Measurements from ENCODE around the gene CARD19. TPM values are rescaled to one million over a fixed set of nuclear protein-coding genes. Genes with fewer than 3 reads are reported as not detected.

CARD19 gene
- total and polyA plus RNA-seq, 2 of the 8 experiments (the other 6 are each of a cell fraction or from before 2014, with no cell fraction given), result 21.2 to 112 TPM

DNA sequence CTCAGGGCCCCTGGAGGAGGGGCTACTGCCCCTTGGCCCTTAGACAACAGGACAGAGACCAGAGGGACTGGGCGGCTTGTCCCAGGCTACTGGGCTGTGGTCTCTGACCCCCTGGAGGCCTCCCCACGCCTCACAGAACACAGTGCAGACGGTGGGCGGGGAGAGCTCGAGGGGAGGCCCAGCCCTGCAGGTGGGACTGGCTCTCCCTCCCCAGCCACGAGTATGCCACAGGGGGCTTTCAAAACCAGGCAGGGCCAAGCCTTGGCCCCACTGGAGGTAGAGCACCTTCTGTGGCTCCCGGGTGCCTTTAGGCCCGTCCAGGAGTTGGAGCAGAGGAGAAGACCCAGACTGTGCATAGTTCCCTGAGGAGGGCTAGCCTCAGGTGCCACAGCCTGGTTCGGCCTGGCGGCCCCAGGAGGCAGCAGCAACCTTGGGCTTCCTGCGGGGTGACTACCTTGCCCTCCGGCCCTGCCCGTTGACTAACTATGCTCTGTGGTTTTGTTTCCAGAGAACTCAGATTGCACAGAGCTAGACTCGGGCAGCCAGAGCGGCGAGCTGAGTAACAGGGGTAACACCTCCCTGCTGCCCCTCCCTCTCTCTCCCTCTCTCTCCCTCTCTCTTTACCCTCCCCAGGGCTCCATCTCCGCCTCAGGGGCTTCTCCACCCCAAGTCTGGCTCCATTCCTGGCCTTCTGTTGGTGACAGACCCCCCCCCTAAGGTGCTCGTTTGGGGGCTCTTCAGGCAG, 15.5 kb downstream of the CARD19 start (continued):
- TF ChIP-seq, protein P1, sequence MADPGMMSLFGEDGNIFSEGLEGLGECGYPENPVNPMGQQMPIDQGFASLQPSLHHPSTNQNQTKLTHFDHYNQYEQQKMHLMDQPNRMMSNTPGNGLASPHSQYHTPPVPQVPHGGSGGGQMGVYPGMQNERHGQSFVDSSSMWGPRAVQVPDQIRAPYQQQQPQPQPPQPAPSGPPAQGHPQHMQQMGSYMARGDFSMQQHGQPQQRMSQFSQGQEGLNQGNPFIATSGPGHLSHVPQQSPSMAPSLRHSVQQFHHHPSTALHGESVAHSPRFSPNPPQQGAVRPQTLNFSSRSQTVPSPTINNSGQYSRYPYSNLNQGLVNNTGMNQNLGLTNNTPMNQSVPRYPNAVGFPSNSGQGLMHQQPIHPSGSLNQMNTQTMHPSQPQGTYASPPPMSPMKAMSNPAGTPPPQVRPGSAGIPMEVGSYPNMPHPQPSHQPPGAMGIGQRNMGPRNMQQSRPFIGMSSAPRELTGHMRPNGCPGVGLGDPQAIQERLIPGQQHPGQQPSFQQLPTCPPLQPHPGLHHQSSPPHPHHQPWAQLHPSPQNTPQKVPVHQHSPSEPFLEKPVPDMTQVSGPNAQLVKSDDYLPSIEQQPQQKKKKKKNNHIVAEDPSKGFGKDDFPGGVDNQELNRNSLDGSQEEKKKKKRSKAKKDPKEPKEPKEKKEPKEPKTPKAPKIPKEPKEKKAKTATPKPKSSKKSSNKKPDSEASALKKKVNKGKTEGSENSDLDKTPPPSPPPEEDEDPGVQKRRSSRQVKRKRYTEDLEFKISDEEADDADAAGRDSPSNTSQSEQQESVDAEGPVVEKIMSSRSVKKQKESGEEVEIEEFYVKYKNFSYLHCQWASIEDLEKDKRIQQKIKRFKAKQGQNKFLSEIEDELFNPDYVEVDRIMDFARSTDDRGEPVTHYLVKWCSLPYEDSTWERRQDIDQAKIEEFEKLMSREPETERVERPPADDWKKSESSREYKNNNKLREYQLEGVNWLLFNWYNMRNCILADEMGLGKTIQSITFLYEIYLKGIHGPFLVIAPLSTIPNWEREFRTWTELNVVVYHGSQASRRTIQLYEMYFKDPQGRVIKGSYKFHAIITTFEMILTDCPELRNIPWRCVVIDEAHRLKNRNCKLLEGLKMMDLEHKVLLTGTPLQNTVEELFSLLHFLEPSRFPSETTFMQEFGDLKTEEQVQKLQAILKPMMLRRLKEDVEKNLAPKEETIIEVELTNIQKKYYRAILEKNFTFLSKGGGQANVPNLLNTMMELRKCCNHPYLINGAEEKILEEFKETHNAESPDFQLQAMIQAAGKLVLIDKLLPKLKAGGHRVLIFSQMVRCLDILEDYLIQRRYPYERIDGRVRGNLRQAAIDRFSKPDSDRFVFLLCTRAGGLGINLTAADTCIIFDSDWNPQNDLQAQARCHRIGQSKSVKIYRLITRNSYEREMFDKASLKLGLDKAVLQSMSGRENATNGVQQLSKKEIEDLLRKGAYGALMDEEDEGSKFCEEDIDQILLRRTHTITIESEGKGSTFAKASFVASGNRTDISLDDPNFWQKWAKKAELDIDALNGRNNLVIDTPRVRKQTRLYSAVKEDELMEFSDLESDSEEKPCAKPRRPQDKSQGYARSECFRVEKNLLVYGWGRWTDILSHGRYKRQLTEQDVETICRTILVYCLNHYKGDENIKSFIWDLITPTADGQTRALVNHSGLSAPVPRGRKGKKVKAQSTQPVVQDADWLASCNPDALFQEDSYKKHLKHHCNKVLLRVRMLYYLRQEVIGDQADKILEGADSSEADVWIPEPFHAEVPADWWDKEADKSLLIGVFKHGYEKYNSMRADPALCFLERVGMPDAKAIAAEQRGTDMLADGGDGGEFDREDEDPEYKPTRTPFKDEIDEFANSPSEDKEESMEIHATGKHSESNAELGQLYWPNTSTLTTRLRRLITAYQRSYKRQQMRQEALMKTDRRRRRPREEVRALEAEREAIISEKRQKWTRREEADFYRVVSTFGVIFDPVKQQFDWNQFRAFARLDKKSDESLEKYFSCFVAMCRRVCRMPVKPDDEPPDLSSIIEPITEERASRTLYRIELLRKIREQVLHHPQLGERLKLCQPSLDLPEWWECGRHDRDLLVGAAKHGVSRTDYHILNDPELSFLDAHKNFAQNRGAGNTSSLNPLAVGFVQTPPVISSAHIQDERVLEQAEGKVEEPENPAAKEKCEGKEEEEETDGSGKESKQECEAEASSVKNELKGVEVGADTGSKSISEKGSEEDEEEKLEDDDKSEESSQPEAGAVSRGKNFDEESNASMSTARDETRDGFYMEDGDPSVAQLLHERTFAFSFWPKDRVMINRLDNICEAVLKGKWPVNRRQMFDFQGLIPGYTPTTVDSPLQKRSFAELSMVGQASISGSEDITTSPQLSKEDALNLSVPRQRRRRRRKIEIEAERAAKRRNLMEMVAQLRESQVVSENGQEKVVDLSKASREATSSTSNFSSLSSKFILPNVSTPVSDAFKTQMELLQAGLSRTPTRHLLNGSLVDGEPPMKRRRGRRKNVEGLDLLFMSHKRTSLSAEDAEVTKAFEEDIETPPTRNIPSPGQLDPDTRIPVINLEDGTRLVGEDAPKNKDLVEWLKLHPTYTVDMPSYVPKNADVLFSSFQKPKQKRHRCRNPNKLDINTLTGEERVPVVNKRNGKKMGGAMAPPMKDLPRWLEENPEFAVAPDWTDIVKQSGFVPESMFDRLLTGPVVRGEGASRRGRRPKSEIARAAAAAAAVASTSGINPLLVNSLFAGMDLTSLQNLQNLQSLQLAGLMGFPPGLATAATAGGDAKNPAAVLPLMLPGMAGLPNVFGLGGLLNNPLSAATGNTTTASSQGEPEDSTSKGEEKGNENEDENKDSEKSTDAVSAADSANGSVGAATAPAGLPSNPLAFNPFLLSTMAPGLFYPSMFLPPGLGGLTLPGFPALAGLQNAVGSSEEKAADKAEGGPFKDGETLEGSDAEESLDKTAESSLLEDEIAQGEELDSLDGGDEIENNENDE (IDR thresholded peaks at IDR 0.05; ENCODE audit: insufficient replicate concordance, low read length), result no peak
- TF ChIP-seq ZNF274 (IDR thresholded peaks at IDR 0.05; ENCODE audit: borderline replicate concordance, extremely low read depth, low read length), result no peak
- no peak for TF ChIP-seq SP1 (IDR thresholded peaks at IDR 0.05; ENCODE audit: low read depth, low read length)
- no peak for TF ChIP-seq TCF12 (IDR thresholded peaks at IDR 0.05; ENCODE audit: low read depth, low read length)
- TF ChIP-seq PHF8 (conservative IDR thresholded peaks at IDR 0.05; ENCODE audit: low read depth, low read length), result no peak
- TF ChIP-seq RAD21 (IDR thresholded peaks at IDR 0.05 in 1 of 2, conservative IDR thresholded peaks at IDR 0.05 in 1 of 2; ENCODE audit: low read depth in 2 of 2, low read length in 2 of 2), result no peak
- TF ChIP-seq E2F6 (IDR thresholded peaks at IDR 0.05), result no peak

All from H1 (cell line).